Skeletal muscle satellite cell (primary cell): Measurements from ENCODE around the gene ARFGAP1.
"Not testable (repeated sequence)": the region's sequence is repeated elsewhere in the genome, so short reads cannot be mapped to it uniquely, and the experiment has no call there.

Experiments
- H3K27me3 ChIP-seq: 2 replicates; pipeline ENCODE4 v1.7.0; 2013; ENCODE audit warnings: low read length; ENCODE audit not compliant: control insufficient read depth, insufficient read depth
- H3K36me3 ChIP-seq: 2 replicates; pipeline ENCODE4 v1.7.0; 2013; ENCODE audit warnings: mild to moderate bottlenecking, control low read depth, low read length; ENCODE audit not compliant: insufficient read depth
- H3K4me1 ChIP-seq: 2 replicates; pipeline ENCODE4 v1.7.0; 2013; ENCODE audit warnings: low read length; ENCODE audit not compliant: control insufficient read depth, insufficient read depth
- H3K4me2 ChIP-seq: 2 replicates; pipeline ENCODE4 v1.7.0; 2013; ENCODE audit warnings: mild to moderate bottlenecking, low read length
- H3K4me3 ChIP-seq: 2 replicates; pipeline ENCODE4 v1.7.0; 2013; ENCODE audit warnings: low read length
- H3K9ac ChIP-seq: 2 replicates; pipeline ENCODE4 v1.7.0; 2013; ENCODE audit warnings: mild to moderate bottlenecking, low read depth, low read length, moderate library complexity
- H3K9me3 ChIP-seq: replicated peaks from 2 replicates; pipeline ENCODE4 v1.7.0; 2013; ENCODE audit warnings: mild to moderate bottlenecking, control low read depth, low read length

ARFGAP1 gene

DNA sequence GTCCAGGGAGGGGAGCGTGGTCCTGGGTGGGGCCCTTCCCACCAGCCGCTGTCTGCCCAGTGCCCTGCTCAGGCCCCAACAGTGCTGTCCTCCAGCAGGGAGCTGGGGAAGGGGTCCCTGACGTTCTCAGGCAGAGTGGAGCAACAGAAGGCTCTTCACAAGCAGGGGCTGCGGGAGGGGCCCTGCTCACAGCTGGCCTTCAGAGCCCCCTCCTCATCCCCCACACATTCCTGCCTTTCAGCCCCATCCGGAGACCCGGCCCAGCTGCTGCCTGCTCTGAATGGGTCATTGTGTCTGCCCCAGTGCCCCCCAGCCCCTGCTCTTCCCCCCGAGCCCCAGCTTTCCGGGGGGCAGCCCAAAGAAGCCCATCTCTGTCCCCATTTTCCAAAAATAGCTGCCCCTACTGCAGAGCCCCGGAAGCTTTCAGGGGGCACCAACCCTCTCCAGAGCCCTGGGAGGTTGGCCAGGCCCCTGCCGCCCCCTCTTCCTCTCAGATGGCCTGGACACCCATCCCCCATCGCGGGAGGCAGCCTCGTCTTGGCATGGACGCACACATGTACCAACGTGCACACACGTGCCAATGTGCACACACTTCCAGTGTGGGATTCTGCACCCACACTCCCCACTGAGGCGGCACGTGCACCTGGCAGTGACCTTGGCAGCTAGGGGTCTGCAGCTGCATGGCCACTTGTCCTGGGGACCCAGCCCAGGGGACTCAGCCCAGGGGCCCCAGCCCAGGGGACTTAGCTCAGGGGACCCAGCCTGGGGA, 24.1 kb downstream of the ARFGAP1 start:
- Histone ChIP-seq H3K4me2 (no peak overlapping the region), H3K4me3 (no peak overlapping the region), H3K27me3 (peaks cover 33% of the 10 kb centered on the region), H3K9ac (no peak overlapping the region), H3K36me3 (no peaks in the 10 kb centered on the region), H3K9me3 (no peaks in the 10 kb centered on the region), H3K4me1 (no peaks in the 10 kb centered on the region)

GRCh38 chr20:63297371-63297781, 24.8 kb downstream of the ARFGAP1 start:
- Histone ChIP-seq H3K4me1 (no peaks in the 10 kb centered on the region), H3K9me3 (no peaks in the 10 kb centered on the region), H3K36me3 (no peaks in the 10 kb centered on the region), H3K9ac (no peak overlapping the region), H3K27me3 (peaks cover 33% of the 10 kb centered on the region), H3K4me2 (no peak overlapping the region), H3K4me3 (no peak overlapping the region)

- Histone ChIP-seq H3K27me3 (peaks cover 39% of the 10 kb centered on the region), H3K36me3 (no peaks in the 10 kb centered on the region), H3K9me3 (no peaks in the 10 kb centered on the region), H3K9ac (no peak overlapping the region), H3K4me3 (no peak overlapping the region), H3K4me2 (no peak overlapping the region), H3K4me1 (no peaks in the 10 kb centered on the region)
Observed at GRCh38 chr20:63297796-63298572, 25.4 kb downstream of the ARFGAP1 start.

DNA sequence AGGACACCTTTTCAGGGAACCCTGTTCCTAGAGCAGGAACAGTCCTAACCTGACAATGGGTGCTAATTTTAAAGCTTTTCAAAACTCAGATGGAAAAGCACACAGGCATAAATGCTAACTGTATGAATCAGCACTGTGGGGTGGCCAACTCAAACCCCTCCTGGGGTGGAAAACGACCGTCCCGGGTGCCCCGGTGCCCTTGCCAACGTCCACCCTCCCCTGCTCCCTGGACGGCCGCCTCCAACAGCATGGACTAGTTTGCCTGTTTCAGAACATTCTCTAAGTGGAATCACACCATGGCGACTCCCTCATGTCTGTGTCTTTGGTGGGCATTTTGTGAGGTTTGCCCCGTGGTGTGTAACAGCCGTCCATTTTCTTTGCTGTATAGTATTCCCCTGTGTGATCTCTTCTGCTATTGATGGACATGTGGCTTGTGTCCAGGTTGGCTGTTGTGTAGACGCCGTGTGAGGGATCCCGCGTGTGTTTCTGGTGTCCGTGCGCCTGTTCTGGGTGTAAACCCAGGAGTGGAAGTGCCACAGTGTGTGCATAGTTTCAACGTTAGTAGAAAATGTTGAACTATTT, 26.2 kb downstream of the ARFGAP1 start:
- Histone ChIP-seq H3K9me3 (no peaks in the 10 kb centered on the region), H3K4me2 (no peak overlapping the region), H3K27me3 (peaks cover 42% of the 10 kb centered on the region)

GRCh38 chr20:63301671-63302070, 29.1 kb downstream of the ARFGAP1 start:
- Histone ChIP-seq H3K9ac (no peak overlapping the region), H3K4me2 (no peak overlapping the region)

More for the DNA sequence above, 26.2 kb downstream of the ARFGAP1 start:
- H3K36me3 ChIP-seq: no peaks in the 10 kb centered on the region
- no peaks in the 10 kb centered on the region for H3K4me1 ChIP-seq
- H3K9ac ChIP-seq: no peak overlapping the region
- H3K4me3 ChIP-seq: no peak overlapping the region

DNA sequence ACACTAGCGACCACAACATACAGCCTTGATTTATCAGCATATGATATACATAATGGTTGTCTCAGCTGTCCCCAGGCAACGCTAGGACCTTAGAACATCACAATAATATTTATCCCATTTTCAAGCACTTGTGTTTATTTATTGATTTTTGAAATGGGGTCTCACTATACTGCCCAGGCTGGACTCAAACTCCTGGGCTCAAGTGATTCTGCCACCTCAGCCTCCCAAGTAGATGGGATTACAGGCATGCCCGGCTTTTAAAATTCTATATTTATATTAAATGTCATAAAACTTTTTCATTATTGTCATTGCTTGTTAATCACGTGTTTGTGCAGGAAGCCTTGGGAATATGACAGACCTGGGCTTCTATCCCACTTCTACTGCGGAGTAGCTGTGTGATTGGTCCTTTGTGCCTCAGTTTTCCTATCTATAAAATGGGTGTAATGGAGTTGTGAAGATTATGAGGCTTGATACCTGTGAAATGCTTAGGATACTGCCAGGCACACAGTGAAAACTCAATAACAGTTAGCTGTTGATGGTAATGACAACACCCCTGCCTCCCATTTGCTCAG, 30.6 kb downstream of the ARFGAP1 start:
- Histone ChIP-seq H3K27me3 (peaks cover 51% of the 10 kb centered on the region), H3K9me3 (no peaks in the 10 kb centered on the region), H3K9ac (no peak overlapping the region), H3K4me3 (no peak overlapping the region), H3K36me3 (no peaks in the 10 kb centered on the region), H3K4me2 (no peak overlapping the region), H3K4me1 (no peaks in the 10 kb centered on the region)

More at GRCh38 chr20:63301671-63302070, 29.1 kb downstream of the ARFGAP1 start:
- H3K27me3 ChIP-seq: peaks cover 38% of the 10 kb centered on the region
- H3K9me3 ChIP-seq: no peaks in the 10 kb centered on the region
- no peaks in the 10 kb centered on the region for H3K4me1 ChIP-seq
- no peak overlapping the region for H3K4me3 ChIP-seq
- no peaks in the 10 kb centered on the region for H3K36me3 ChIP-seq

DNA sequence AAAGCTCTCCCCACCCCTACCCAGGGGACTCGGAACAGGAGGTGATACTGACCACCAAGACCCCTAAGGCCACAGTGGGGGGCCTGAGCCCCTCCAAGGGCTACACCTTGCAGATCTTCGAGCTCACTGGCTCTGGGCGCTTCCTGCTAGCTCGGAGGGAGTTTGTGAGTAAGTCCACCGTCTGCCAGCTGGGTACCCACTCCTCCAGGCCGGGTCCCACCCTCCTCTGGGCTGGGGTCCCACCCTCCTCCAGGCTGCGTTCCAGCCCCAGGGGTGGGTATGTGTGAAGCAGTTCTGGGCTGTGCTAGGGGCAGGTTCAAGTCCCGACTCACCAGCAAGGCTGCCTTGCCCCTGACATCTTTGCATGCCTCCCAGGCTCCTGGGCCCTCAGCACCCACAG, 32.8 kb downstream of the ARFGAP1 start:
- H3K36me3 ChIP-seq: no peaks in the 10 kb centered on the region
- H3K9ac ChIP-seq: no peak overlapping the region
- H3K4me1 ChIP-seq: no peaks in the 10 kb centered on the region
- H3K9me3 ChIP-seq: no peaks in the 10 kb centered on the region
- no peak overlapping the region for H3K4me2 ChIP-seq
- no peak overlapping the region for H3K4me3 ChIP-seq
- peaks cover 54% of the 10 kb centered on the region for H3K27me3 ChIP-seq

- H3K27me3 ChIP-seq: peaks cover 53% of the 10 kb centered on the region
- not testable (repeated sequence) for H3K4me1 ChIP-seq, H3K36me3 ChIP-seq, H3K4me3 ChIP-seq, H3K4me2 ChIP-seq, H3K9me3 ChIP-seq, H3K9ac ChIP-seq
Observed at GRCh38 chr20:63305933-63306672, 33.5 kb downstream of the ARFGAP1 start.

GRCh38 chr20:63306673-63307537, 34.3 kb downstream of the ARFGAP1 start:
- Histone ChIP-seq H3K4me2 (no peak overlapping the region), H3K36me3 (no peaks in the 10 kb centered on the region), H3K4me1 (no peaks in the 10 kb centered on the region), H3K4me3 (no peak overlapping the region), H3K9ac (no peak overlapping the region), H3K27me3 (peaks cover 48% of the 10 kb centered on the region), H3K9me3 (no peaks in the 10 kb centered on the region)

DNA sequence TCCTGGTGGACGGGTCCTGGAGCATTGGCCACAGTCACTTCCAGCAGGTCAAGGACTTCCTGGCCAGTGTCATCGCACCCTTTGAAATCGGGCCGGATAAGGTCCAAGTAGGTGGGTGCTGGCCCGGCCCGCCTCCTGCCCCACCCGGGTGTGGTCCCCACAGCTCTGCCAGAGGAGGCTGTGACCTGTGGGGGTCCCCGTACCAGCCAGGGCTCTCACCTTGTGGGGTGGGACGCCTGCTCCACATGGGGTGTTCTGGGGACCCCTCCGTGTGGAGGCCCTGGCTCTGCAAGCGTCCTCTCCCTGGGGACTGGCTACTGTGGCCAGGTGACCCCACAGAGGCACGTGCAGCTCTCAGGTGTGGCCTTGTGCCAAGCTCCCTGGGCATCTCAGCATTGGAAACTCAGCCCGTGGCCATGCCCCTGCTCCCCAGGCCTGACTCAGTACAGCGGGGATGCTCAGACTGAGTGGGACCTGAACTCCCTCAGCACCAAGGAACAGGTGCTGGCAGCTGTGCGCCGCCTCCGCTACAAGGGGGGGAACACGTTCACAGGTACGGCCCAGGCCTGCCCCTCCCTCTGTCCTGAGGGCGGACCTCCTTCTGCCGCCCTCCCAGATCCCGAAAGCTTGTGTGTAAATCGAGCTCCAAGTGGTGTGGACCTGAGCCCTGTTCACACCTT, 35.1 kb downstream of the ARFGAP1 start:
- no peak overlapping the region for H3K4me3 ChIP-seq
- no peak overlapping the region for H3K4me2 ChIP-seq
- H3K9ac ChIP-seq: no peak overlapping the region
- H3K4me1 ChIP-seq: no peaks in the 10 kb centered on the region
- H3K36me3 ChIP-seq: no peaks in the 10 kb centered on the region
- peaks cover 46% of the 10 kb centered on the region for H3K27me3 ChIP-seq
- no peaks in the 10 kb centered on the region for H3K9me3 ChIP-seq
